ENCODE results near the gene RHOU.
"Not testable (repeated sequence)": the region's sequence is repeated elsewhere in the genome, so short reads cannot be mapped to it uniquely, and the experiment has no call there.

RHOU gene

GRCh38 chr1:228734881-228735801 lies at the start of gene RHOU:
Gene RHOU, plus strand, starts transcription at chr1:228735479. Its CDS starts 264 bp downstream, at chr1:228735743.
- DNase-seq (ENCODE audit: extremely low read depth in 1 of 2, low read depth in 1 of 2): peak; percentile 17 to 57

GRCh38 chr1:228687587-228687986 lies 47.7 kb upstream of the RHOU start:
- no peak for DNase-seq (ENCODE audit: extremely low read depth in 1 of 2, low read depth in 1 of 2)

- no peak for DNase-seq (ENCODE audit: extremely low read depth in 1 of 2, low read depth in 1 of 2)
These were observed 46.0 kb upstream of the RHOU start for GRCh38 chr1:228689255-228689654.

- no peak for DNase-seq (ENCODE audit: extremely low read depth in 1 of 2, low read depth in 1 of 2)
These were observed 44.1 kb upstream of the RHOU start for GRCh38 chr1:228691211-228691610.

- no peak for DNase-seq (ENCODE audit: extremely low read depth in 1 of 2, low read depth in 1 of 2)
These were observed 43.4 kb upstream of the RHOU start for GRCh38 chr1:228691926-228692325.

GRCh38 chr1:228694447-228694846 lies 40.8 kb upstream of the RHOU start:
- DNase-seq (ENCODE audit: extremely low read depth in 1 of 2, low read depth in 1 of 2): not testable (repeated sequence)

GRCh38 chr1:228695015-228695955 lies 40.0 kb upstream of the RHOU start:
- DNase-seq (ENCODE audit: extremely low read depth in 1 of 2, low read depth in 1 of 2): no peak

- DNase-seq (ENCODE audit: extremely low read depth in 1 of 2, low read depth in 1 of 2): no peak
These were observed 37.9 kb upstream of the RHOU start for GRCh38 chr1:228697207-228698016.

- DNase-seq (ENCODE audit: extremely low read depth in 1 of 2, low read depth in 1 of 2): no peak
These were observed 37.3 kb upstream of the RHOU start for GRCh38 chr1:228698017-228698329.

- DNase-seq (ENCODE audit: extremely low read depth in 1 of 2, low read depth in 1 of 2): no peak
These were observed 32.8 kb upstream of the RHOU start for GRCh38 chr1:228702433-228702832.

GRCh38 chr1:228706305-228706704 lies 29.0 kb upstream of the RHOU start:
- DNase-seq (ENCODE audit: extremely low read depth in 1 of 2, low read depth in 1 of 2): no peak

GRCh38 chr1:228717081-228717480 lies 18.2 kb upstream of the RHOU start:
- DNase-seq (ENCODE audit: extremely low read depth in 1 of 2, low read depth in 1 of 2): no peak

- no peak for DNase-seq (ENCODE audit: extremely low read depth in 1 of 2, low read depth in 1 of 2)
These were observed 13.9 kb upstream of the RHOU start for GRCh38 chr1:228721407-228721806.

GRCh38 chr1:228723287-228723686 lies 12.0 kb upstream of the RHOU start:
- no peak for DNase-seq (ENCODE audit: extremely low read depth in 1 of 2, low read depth in 1 of 2)

- DNase-seq (ENCODE audit: extremely low read depth in 1 of 2, low read depth in 1 of 2): no peak
These were observed 11.4 kb upstream of the RHOU start for GRCh38 chr1:228723921-228724320.

GRCh38 chr1:228725178-228725577 lies 10.1 kb upstream of the RHOU start:
- no peak for DNase-seq (ENCODE audit: extremely low read depth in 1 of 2, low read depth in 1 of 2)

GRCh38 chr1:228727681-228728171 lies 7.6 kb upstream of the RHOU start:
- DNase-seq (ENCODE audit: extremely low read depth in 1 of 2, low read depth in 1 of 2): no peak

- no peak for DNase-seq (ENCODE audit: extremely low read depth in 1 of 2, low read depth in 1 of 2)
These were observed 2.9 kb upstream of the RHOU start for GRCh38 chr1:228732426-228732825.

- no peak for DNase-seq (ENCODE audit: extremely low read depth in 1 of 2, low read depth in 1 of 2)
These were observed 1.7 kb upstream of the RHOU start for GRCh38 chr1:228733576-228733975.

GRCh38 chr1:228735871-228736586 lies 750 bp downstream of the RHOU start:
- DNase-seq (ENCODE audit: extremely low read depth in 1 of 2, low read depth in 1 of 2): peak in 1 of 2 donors; percentile 6
